Thyroid gland (tissue), 4 donors: ENCODE results near the gene GMEB2. TPM values are rescaled to one million over a fixed set of nuclear protein-coding genes. Genes with fewer than 3 reads are reported as not detected.
"Not testable (repeated sequence)": the region's sequence is repeated elsewhere in the genome, so short reads cannot be mapped to it uniquely, and the experiment has no call there.

Source experiments
- DNase-seq, 2 donors: peaks; one replicate each; pipeline ENCODE4 v3.0.0-alpha.2; 2019
- H3K27ac ChIP-seq, 3 donors: fragments of 200-600 bp; sonication (generic); 1 replicate in 2 of 3; 2 replicates in 1 of 3; pipeline ENCODE4 v1.5.1; 2016 to 2019; ENCODE audit warnings: mild to moderate bottlenecking in 1 of 3, moderate library complexity in 1 of 3
- H3K27me3 ChIP-seq: fragments of 200-600 bp; sonication (generic); one replicate; pipeline ENCODE4 v1.5.1; 2019
- H3K36me3 ChIP-seq, 2 donors: fragments of 200-600 bp; sonication (generic); one replicate each; pipeline ENCODE4 v1.5.1; 2016 to 2019
- H3K4me1 ChIP-seq, 2 donors: fragments of 200-600 bp; sonication (generic); one replicate each; pipeline ENCODE4 v1.5.1; 2017 to 2019
- H3K4me3 ChIP-seq, 3 donors: fragments of 200-600 bp; sonication (generic); replicated peaks in 1 of 3; 1 replicate in 2 of 3; 2 replicates in 1 of 3; pipeline ENCODE4 v1.5.1; 2016; ENCODE audit warnings: mild to moderate bottlenecking in 1 of 3
- H3K9me3 ChIP-seq: fragments of 200-600 bp; sonication (generic); one replicate; pipeline ENCODE4 v1.5.1; 2017
- CTCF ChIP-seq, 6 experiments: fragments of 200-600 bp in 3 of 6; fragments of 450-650 bp in 3 of 6; sonication (generic) in 3 of 6; IDR thresholded peaks; one replicate each; pipeline ENCODE4 v1.5.1; 2016 to 2019; ENCODE audit warnings: antibody characterized with exemption in 6 of 6, mild to moderate bottlenecking in 2 of 6, inconsistent platforms in 1 of 6, moderate library complexity in 1 of 6
- POLR2A ChIP-seq, 2 donors: fragments of 450-650 bp; IDR thresholded peaks; one replicate each; pipeline ENCODE4 v1.6.1; 2017; ENCODE audit warnings: antibody characterized with exemption in 2 of 2, mild to moderate bottlenecking in 2 of 2, moderate library complexity in 1 of 2
- WGBS, 2 donors: methylation state at CpG; one replicate each; pipeline ENCODE4 v1.1.5; 2017; 5-methylcytosine and 5-hydroxymethylcytosine counted together
- intact Hi-C: fragments of 100-400 bp; cut with DNase I; formaldehyde crosslinking; loops from one replicate; pipeline ENCODE4 v1.15.1; 2023
- total RNA-seq, 4 donors: library from RNA; depleted of rRNA; stranded (reverse); fragments of >200 nt; gene quantifications; one replicate each; pipeline ENCODE4 v1.2.3, GENCODE V29; 2016

The GMEB2 gene
- total RNA-seq, 4 donors from 2014 or later = 23.1 to 34.9 (median 29.9) TPM

- 83 to 87% methylated on average over 8 of the region's 8 CpGs for WGBS, 2 donors
- H3K27me3 ChIP-seq = no peaks in the 10 kb centered on the region
- H3K36me3 ChIP-seq = peaks cover 18 to 24% of the 10 kb centered on the region in 2 donors
- DNase-seq = no peak
- no peaks in the 10 kb centered on the region for H3K9me3 ChIP-seq
- peaks cover 16 to 17% of the 10 kb centered on the region in 2 donors for H3K4me1 ChIP-seq
- H3K4me3 ChIP-seq = no peak overlapping the region
- H3K27ac ChIP-seq = no peak overlapping the region
- TF ChIP-seq CTCF (IDR thresholded peaks at IDR 0.05) (no peak), POLR2A (IDR thresholded peaks at IDR 0.05) (no peak)
- intact Hi-C loops = no loop called here
These were observed 33.7 kb upstream of the GMEB2 start for GRCh38 chr20:63660622-63661021.

GRCh38 chr20:63660174-63660573 lies 33.3 kb upstream of the GMEB2 start:
- H3K27me3 ChIP-seq, DNase-seq, intact Hi-C loops, H3K27ac ChIP-seq, H3K4me3 ChIP-seq, H3K9me3 ChIP-seq: not testable (repeated sequence)
- 89 to 93% methylated on average over 10 of the region's 10 CpGs for WGBS, 2 donors
- H3K36me3 ChIP-seq = peaks cover 18 to 23% of the 10 kb centered on the region in 2 donors
- peaks cover 16 to 17% of the 10 kb centered on the region in 2 donors for H3K4me1 ChIP-seq

GRCh38 chr20:63659370-63659769 lies 32.5 kb upstream of the GMEB2 start:
- 58 to 63% methylated on average over 13 of the region's 13 CpGs for WGBS, 2 donors
- H3K36me3 ChIP-seq = peaks cover 18 to 23% of the 10 kb centered on the region in 2 donors
- no peak for DNase-seq
- H3K27me3 ChIP-seq = no peaks in the 10 kb centered on the region
- intact Hi-C loops = no loop called here
- no peaks in the 10 kb centered on the region for H3K9me3 ChIP-seq
- peak overlapping the region in 1 of 3 donors; percentile 86 for H3K27ac ChIP-seq
- peak overlapping the region in 1 of 3 donors; percentile 53 for H3K4me3 ChIP-seq
- no peak for TF ChIP-seq POLR2A (IDR thresholded peaks at IDR 0.05)
- TF ChIP-seq CTCF (IDR thresholded peaks at IDR 0.05) = no peak
- peaks cover 17% of the 10 kb centered on the region in 2 donors for H3K4me1 ChIP-seq

GRCh38 chr20:63658749-63659187 lies 31.9 kb upstream of the GMEB2 start:
- Histone ChIP-seq H3K36me3 (peaks cover 18 to 23% of the 10 kb centered on the region in 2 donors), H3K9me3 (no peaks in the 10 kb centered on the region), H3K4me1 (peaks cover 19 to 21% of the 10 kb centered on the region in 2 donors), H3K27me3 (no peaks in the 10 kb centered on the region), H3K27ac (peak overlapping the region in 2 of 3 donors; percentile 76 to 86), H3K4me3 (peak overlapping the region; percentile 3 to 80 (median 53))
- peak in 1 of 2 donors; percentile 25 for DNase-seq
- intact Hi-C loops = no loop called here
- WGBS, 2 donors = 0 to 4% methylated on average over 9 to 17 of the region's 25 CpGs
- TF ChIP-seq CTCF (IDR thresholded peaks at IDR 0.05) = no peak
- TF ChIP-seq POLR2A (IDR thresholded peaks at IDR 0.05) = no peak

- Histone ChIP-seq H3K27ac (peak within 1 kb of the TSS; percentile 49 to 86 (median 76)), H3K4me1 (peaks cover 21 to 24% of the 10 kb centered on the region in 2 donors), H3K27me3 (no peaks in the 10 kb centered on the region), H3K36me3 (peaks cover 14 to 16% of the 10 kb centered on the region in 2 donors), H3K4me3 (peak within 1 kb of the TSS; percentile 10 to 80 (median 53)), H3K9me3 (no peaks in the 10 kb centered on the region)
- intact Hi-C loops = no loop called here
- DNase-seq = peak; percentile 92 to 93
- 5 to 7% methylated on average over 11 to 26 of the region's 73 CpGs for WGBS, 2 donors
- peak in 1 of 2 donors; percentile 45 for TF ChIP-seq POLR2A (IDR thresholded peaks at IDR 0.05)
- peak in 4 of 6 experiments; percentile 7 to 35 (median 30) for TF ChIP-seq CTCF (IDR thresholded peaks at IDR 0.05)
These were observed 31.2 kb upstream of the GMEB2 start, which contains the start of gene RTEL1 for GRCh38 chr20:63657937-63658748. Gene RTEL1 (plus strand): TSS chr20:63658312. CDS start chr20:63659403, 1,091 bp downstream.
